Measurements from ENCODE around the gene GDA.
"Not testable (repeated sequence)": the region's sequence is repeated elsewhere in the genome, so short reads cannot be mapped to it uniquely, and the experiment has no call there.

GDA gene

DNA sequence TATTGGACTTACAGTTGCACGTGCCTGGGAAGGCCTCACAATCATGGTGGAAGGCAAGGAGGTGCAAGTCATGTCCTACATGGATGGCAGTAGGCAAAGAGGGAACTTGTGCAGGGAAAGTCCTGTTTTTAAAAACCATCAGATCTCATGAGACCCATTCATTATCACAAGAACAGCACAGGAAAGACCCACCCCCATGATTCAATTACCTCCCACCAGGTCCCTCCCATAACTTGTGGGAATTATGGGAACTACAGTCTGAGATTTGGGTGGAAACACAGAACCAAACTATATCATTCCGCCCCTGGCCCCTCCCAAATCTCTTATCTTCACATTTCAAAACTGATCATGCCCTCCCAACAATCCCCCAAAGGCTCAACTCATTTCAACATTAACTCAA lies 140.2 kb downstream of the GDA start:
- no peak for DNase-seq

- DNase-seq = no peak
Observed at GRCh38 chr9:72290311-72290710, 141.1 kb downstream of the GDA start.

DNA sequence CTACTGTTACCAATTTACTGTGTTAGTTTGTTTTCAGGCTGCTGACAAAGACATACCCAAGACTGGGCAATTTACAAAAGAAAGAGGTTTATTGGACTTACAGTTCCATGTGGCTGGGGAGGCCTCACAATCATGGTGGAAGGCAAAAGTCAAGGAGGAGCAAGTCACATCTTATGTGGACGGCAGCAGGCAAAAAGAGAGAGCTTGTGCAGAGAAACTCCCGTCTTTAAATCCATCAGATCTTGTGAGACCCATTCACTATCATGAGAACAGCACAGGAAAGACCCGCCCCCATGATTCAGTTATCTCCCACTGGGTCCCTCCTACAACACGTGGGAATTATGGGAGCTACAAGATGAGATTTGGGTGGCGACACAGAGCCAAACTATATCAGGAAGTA lies 142.3 kb downstream of the GDA start:
- not testable (repeated sequence) for DNase-seq

DNA sequence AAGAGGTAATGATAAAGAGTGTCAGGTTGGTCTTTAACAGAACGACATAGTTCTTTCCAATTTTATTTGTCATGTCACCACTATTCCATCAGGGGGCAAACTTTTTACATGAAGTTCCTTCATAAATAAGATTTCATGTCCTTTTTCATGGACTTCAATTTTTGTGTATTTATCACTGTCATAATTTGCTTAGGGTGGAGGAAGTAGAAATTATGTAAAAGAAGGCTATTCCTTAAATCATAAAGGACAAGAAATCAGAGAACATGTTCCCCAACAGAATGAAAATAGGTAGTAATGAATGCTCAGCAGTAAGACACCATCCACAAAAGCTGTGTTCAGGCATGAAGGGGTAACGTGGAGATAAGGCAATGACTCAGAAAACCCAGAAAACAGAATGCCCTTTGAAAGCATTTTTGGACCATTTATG lies 143.0 kb downstream of the GDA start:
- peak; percentile 29 for DNase-seq

GRCh38 chr9:72292874-72293607 lies 143.8 kb downstream of the GDA start:
- no peak for DNase-seq

DNA sequence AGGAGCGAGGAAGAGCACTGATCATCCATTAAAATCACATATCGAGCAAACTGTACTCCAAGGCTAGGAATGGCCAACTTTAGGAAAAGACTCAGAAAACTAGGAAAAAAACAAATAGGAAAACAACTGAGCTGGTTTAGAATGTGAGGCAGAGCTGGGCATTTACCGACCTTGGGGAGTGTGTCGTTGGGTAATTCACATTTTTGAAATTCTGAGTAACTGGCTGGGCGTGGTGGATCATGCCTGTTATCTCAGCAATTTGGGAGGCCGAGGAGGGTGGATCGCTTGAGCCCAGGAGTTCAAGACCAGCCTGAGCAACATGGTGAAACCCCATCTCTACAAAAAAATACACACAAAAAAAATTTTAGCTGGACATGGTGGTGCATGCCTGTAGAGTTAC lies 145.7 kb downstream of the GDA start:
- DNase-seq = no peak

GRCh38 chr9:72297516-72297915 lies 148.3 kb downstream of the GDA start:
- DNase-seq = no peak

- no peak for DNase-seq
Observed at GRCh38 chr9:72299017-72299603, 149.9 kb downstream of the GDA start.

- no peak for DNase-seq
Observed at GRCh38 chr9:72300873-72301272, 151.6 kb downstream of the GDA start.

Measured in RPMI8226 (cell line).